Stimulated activated CD4-positive, alpha-beta T cell treated with anti-CD3 and anti-CD28 coated beads, Interleukin-4, amount 100 ng/mL, for 1 hour (primary cell): Measurements from ENCODE around the gene MRPS12.
A peak's percentile ranks its signal among the peaks of the same experiment; 100 is the strongest.
"Not testable (repeated sequence)": the region's sequence is repeated elsewhere in the genome, so short reads cannot be mapped to it uniquely, and the experiment has no call there.

ENCODE experiments used
- DNase-seq: peaks from one replicate; pipeline ENCODE4 v3.0.0-alpha.2; 2020

MRPS12 gene

DNA sequence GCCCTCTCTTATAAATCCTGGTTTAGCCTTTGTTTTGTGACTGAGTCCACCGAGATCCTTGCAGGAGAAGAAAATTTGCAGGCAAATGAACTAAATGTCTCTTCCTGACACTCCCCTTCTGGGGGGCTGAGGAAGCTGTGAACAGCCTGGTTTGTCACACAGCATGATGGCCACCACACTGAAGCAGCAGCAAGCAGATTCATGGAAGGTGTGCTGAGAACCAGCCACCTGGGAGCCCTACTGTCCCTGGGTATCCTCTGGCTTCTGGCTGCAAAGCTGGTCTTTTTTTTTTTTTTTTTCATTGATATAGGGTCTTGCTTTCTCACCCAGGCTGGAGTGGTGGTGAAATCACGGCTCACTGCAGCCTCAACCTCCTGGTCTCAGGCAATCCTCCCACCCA, 11.2 kb downstream of the MRPS12 start:
- DNase-seq = no peak

GRCh38 chr19:38942471-38943181, 11.9 kb downstream of the MRPS12 start:
- no peak for DNase-seq

- DNase-seq = no peak
These were observed 14.3 kb downstream of the MRPS12 start for GRCh38 chr19:38944981-38945506.

DNA sequence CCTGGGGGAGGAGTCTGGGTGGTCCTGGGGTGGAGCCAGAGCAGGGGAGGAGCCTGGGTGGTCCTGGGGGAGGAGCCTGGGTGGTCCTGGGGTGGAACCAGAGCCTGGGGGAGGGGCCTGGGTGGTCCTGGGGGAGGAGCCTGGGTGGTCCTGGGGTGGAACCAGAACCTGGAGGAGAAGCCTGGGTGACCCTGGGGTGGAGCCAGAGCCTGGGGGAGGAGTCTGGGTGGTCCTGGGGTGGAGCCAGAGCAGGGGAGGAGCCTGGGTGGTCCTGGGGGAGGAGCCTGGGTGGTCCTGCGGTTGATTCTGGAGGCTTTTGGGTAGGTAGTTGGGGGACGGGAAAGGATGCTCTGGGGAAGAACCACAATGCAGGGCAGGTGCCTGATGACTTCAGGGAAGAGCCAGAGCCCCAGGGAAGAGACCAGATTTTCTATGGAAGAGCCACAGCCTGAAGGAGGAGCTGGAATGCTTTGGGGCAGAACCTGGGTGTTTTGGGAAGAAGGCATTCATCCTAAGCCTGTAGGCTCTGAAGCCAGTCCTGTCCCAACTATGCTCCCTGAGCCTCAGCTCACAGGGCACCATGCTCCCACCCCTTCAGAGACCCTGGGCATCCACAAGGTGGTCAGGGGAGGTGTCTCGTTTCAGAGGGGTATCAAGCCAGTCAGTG, 15.0 kb downstream of the MRPS12 start:
- DNase-seq = no peak

GRCh38 chr19:38946229-38947010, 15.7 kb downstream of the MRPS12 start:
- DNase-seq = no peak

DNA sequence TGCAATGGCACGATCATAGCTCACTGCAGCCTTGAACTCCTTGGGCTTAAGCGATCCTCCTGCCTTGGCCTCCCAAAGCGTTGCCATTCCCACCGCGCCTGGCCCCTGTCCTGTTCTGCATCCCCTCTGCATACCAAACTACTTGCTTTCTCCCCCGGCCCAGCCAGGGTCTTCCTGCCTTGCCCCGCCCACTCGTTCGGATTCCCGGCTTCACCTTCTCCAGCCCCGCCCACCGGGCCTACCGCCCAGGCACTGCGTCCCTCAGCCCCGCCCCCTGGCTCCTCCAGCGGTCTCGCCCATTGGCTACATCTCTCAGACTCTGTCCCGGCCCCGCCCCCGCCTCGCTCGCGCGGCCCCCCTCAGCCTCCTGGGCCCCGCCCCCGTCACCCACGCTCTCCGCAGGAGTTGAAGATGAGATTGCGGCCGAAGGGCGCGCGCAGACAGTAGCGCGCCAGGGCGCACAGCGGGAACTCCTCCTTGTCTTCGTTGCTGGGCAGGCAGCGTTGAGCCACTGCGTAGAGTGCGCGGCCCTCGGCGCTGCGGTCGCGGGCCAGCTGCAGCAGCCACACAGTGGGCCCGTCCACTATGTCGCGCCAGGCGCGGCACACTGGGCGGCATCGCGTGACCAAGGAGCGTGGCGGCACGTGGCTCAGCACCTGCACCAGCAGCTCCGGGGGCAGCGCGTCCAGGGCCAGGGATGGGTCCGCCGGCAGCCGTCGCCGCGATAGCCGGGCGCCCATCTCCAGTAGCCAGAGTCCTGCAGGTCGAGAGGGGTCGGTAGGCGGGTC, 19.0 kb downstream of the MRPS12 start:
- DNase-seq = peak; percentile 86

GRCh38 chr19:38951187-38951586, 20.4 kb downstream of the MRPS12 start:
- no peak for DNase-seq

- no peak for DNase-seq
These were observed 21.8 kb downstream of the MRPS12 start for GRCh38 chr19:38952395-38953165.

DNA sequence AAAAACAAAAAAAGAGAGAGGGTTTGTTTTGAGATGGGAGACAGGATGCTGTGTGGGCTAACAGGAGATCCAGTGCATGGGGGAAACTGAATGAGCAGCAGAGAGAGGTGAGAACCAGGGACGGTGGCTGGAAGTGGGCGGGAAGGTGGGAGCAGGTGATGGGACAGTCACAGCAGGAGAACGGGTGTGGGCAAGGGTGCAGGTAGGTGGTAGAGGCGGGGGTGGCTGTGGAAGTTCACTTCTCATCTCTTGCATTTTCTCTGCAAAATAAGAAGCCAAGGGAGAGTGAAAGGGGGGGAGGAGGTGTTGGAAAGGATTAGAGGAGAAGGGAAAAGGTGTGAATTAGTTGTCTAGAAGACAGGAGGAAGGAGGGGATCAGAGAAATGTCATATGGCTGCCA, 22.9 kb downstream of the MRPS12 start:
- no peak for DNase-seq

DNA sequence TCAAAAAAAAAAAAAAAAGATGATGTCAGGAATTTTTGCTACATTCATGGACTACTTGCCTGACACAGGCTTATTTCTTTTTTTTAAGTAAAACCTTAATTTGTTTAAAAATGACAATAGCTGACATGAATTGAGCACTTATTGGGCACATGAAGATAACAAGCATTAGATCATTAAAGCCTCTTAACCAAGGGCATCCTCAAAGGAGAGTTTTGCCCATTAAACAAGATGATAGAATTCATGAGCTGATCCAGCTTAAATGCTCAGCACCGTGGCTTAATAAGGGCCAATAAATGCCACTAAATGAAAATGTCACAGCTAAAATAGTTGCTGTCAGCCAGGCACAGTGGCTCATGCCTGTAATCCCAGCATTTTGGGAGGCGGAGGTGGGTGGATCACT, 25.5 kb downstream of the MRPS12 start:
- DNase-seq = no peak

DNA sequence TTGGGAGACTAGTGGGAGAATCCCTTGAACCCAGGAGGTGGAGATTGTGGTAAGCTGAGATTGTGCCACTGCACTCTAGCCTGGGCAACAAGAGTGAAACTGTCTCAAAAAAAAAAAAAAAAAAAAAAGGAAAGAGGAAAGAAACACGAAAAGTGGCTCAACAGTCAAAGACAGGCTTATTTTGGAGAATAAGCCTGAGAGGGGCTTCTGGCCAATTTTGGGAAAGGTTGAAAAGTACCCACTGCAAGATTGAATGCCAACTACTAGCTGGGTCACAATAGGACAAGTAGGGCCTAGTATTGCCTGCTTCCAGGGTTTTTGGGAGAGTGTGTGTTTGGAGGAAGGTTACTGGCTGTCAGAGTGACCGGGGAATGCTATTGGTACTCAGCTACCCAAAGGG, 27.6 kb downstream of the MRPS12 start:
- no peak for DNase-seq

GRCh38 chr19:38959618-38960017, 28.9 kb downstream of the MRPS12 start:
- no peak for DNase-seq

GRCh38 chr19:38964738-38965137, 34.0 kb downstream of the MRPS12 start:
- DNase-seq = no peak

DNA sequence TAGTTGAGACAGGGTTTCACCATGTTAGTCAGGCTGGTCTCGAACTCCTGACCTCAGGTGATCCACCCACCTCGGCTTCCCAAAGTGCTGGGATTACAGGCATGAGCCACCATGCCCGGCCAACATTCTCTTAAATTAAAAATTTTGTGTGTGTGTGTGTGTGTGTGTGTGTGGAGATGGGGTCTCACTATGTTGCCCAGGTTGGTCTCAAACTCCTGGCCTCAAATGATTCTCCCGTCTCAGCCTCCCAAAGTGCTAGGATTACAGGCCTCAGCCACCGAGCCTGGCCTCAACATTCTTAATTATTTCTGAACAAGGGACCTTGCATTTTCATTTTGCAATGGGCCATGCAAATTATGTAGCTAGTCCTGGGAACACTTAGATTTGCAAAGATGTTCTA, 35.4 kb downstream of the MRPS12 start:
- not testable (repeated sequence) for DNase-seq

DNA sequence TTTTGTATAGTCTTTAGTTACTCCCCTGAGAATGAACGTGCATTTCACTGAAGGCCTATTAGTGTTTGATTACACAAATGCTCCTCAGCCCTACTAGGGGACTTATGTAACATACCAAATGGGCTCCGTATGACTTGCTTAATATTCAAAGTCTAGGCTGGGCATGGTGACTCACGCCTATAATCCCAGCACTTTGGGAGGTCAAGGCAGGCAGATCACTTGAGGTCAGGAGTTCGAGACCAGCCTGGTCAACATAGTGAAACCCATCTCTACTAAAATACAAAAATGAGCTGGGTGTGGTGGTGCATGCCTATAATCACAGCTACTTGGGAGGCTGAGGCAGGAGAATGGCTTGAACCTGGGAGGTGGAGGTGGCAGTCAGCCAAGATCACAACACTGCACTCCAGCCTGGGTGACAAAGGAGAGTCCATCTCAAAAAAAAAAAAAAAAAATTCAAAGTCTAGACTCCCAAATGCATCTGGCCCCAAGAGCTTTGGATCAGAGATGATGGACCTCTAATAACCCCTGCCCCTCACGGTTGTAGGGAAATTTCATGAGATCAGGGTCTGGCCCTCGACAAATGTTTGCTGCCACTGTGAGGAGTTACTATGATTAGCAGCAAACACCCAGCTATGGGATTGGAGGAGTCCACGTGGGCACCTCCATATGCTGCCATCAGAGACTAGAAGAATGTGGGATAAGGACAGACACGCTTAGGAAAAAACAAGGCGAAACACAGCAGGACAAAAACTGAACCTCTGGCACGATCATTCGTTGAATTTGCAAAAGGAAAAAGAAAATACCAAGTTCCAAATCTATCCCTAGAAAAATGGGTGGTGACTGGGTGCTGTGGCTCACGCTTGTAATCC, 40.2 kb downstream of the MRPS12 start:
- DNase-seq = no peak

DNA sequence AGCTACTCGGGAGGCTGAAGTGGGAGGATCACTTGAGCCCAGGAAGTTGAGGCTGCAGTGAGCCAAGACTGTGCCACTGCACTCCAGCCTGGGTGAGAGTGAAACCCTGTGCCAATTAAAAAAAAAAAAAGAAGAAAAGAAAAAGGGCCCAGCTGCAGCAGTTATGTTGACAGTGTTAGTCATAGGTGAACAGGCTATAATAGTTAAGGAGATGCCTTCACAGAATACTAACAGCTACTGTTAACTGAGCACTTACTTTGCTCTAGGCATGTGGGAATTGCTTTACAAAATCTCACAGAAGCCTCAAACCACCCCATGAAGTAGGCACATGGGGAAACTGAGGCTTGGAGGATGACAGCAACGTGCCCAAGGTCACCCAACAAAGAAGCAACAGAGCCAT, 40.9 kb downstream of the MRPS12 start:
- DNase-seq = no peak

DNA sequence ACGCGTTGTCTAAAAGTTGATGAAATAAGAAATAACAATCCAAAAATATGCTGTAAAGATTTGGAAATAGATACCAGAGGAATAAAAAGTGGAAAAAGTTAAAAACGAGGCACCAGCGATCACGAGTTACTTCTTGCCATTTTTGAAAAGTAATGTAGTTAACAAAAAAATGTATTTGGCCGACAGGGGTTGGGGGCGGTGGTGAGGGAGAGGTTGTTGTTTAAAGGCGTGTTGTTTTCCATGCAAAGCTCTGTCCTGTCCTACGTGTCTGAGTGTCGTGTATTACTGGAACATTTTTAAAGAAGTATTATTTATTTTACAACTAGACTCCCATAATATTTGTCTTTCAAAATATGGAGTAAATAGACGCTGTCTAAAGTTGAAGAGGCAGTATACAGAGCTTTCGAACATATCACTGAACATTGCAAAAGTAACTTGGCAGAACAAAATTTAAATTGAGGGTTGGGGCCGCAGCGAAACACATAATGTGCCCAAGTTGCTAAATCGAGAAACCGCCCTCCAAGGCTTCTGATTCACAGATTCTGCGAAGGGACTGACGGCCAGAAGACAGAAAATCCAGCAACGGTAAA, 44.0 kb downstream of the MRPS12 start:
- no peak for DNase-seq

- DNase-seq = no peak
These were observed 44.6 kb downstream of the MRPS12 start, which contains the start of gene FBXO17 for GRCh38 chr19:38975214-38975860. Gene FBXO17 (minus strand): TSS chr19:38975742. CDS start chr19:38950319, 25,423 bp downstream.

GRCh38 chr19:38975861-38976271, 45.1 kb downstream of the MRPS12 start:
- DNase-seq = no peak
